Measurements from ENCODE around the gene REXO5. TPM values are rescaled to one million over a fixed set of nuclear protein-coding genes. Genes with fewer than 3 reads are reported as not detected.

REXO5 gene
- total and polyA plus RNA-seq, 2 of the 13 experiments (the other 11 are each of a cell fraction or from before 2014, with no cell fraction given), result 5.9 to 13.1 TPM

GRCh38 chr16:20806168-20807050 lies at the start of gene REXO5, which contains the start of gene ERI2 (continued):
- TF ChIP-seq SIN3A (IDR thresholded peaks at IDR 0.05; ENCODE audit: borderline replicate concordance, low read depth, low read length) (peak; percentile 99), AGO2 (optimal IDR thresholded peaks at IDR 0.05; ENCODE audit: low read depth, low read length) (peak; percentile 97), ZNF569 (CRISPR knock-in tag; IDR thresholded peaks at IDR 0.05; ENCODE audit: borderline replicate concordance) (peak; percentile 99), NBN (conservative IDR thresholded peaks at IDR 0.05) (no peak), ZFP90 (CRISPR knock-in tag; IDR thresholded peaks at IDR 0.05; ENCODE audit: borderline replicate concordance) (peak; percentile 97), ZSCAN22 (CRISPR knock-in tag; IDR thresholded peaks at IDR 0.05) (peak; percentile 86), CENPBD1 (CRISPR knock-in tag; IDR thresholded peaks at IDR 0.05; ENCODE audit: borderline replicate concordance, low read depth) (no peak), ATF7-NPFF (CRISPR knock-in tag; IDR thresholded peaks at IDR 0.05; ENCODE audit: low read depth) (peak; percentile 99), ZMYM4 (CRISPR knock-in tag; IDR thresholded peaks at IDR 0.05) (peak; percentile 98), ZNF598 (CRISPR knock-in tag; IDR thresholded peaks at IDR 0.05; ENCODE audit: borderline replicate concordance) (peak; percentile 99), ZBTB33 (CRISPR knock-in tag; IDR thresholded peaks at IDR 0.05) (no peak), ZNF414 (CRISPR knock-in tag; IDR thresholded peaks at IDR 0.05) (peak; percentile 87; the same call in 1 of the 2 replicates), ZNF547 (CRISPR knock-in tag; IDR thresholded peaks at IDR 0.05) (peak; percentile 99), YEATS2 (CRISPR knock-in tag; IDR thresholded peaks at IDR 0.05; ENCODE audit: borderline replicate concordance) (peak; percentile 94), ZNF609 (CRISPR knock-in tag; IDR thresholded peaks at IDR 0.05; ENCODE audit: borderline replicate concordance) (peak; percentile 36), ZNF549 (CRISPR knock-in tag; IDR thresholded peaks at IDR 0.05) (peak; percentile 16; the same call in 1 of the 2 replicates), ZFP36L2 (CRISPR knock-in tag; IDR thresholded peaks at IDR 0.05) (0 out of 2 replicates have a peak, but pooled peaks have one; percentile 72), POGZ (CRISPR knock-in tag; IDR thresholded peaks at IDR 0.05) (peak; percentile 98), ZFP41 (CRISPR knock-in tag; IDR thresholded peaks at IDR 0.05; ENCODE audit: borderline replicate concordance) (peak; percentile 91), MED1 (CRISPR knock-in tag; IDR thresholded peaks at IDR 0.05) (peak; percentile 85)

All from HepG2 (cell line).